Kidney glomerular epithelial cell (primary cell): ENCODE results near the gene TUBB4B.
A peak's percentile ranks its signal among the peaks of the same experiment; 100 is the strongest.

ENCODE experiments used
- DNase-seq: peaks from one replicate; lab custom pipeline; 2025; lab: John Stamatoyannopoulos, UW

TUBB4B gene

DNA sequence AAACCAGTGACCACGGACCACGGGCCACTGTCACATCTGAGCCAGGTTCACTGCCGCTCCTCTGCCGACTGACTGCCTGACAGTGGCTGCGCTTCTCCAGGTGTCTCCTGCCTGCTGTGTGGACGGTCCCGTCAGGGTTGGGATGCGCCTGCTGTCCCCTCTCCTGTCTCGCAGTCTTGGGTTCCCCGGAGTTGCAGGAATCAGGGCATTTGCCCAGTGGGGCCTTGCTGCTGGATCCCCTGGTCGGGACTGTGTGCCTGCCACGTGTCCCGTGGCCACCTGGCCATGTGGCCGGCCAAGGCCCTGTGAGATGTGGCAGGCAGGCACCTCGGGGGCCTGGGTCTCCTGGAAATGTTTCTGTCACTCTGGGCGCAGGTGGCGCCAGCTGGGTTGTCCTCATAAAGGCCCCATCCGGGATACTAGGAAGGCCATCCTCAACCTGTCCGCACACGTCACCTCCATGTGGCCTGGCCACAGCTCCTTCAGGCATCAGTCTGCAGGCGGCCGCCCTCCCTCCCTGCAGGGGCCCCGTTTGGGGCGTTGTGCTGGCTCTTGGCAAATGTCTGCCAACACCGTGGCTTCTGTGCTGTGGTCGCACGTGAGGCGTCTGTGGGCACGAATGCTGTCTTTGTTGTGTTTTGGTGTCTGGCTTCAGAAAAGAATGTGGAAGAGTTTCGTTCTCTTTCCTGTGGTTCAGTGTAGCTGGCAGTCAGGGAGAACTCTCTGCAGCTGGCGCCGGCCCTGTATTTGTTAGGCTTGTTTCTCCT lies 30.0 kb downstream of the TUBB4B start:
- DNase-seq = no peak

- no peak for DNase-seq
These were observed 30.6 kb downstream of the TUBB4B start for GRCh38 chr9:137271696-137272076.

GRCh38 chr9:137272241-137273094 lies 31.4 kb downstream of the TUBB4B start:
- DNase-seq = no peak

DNA sequence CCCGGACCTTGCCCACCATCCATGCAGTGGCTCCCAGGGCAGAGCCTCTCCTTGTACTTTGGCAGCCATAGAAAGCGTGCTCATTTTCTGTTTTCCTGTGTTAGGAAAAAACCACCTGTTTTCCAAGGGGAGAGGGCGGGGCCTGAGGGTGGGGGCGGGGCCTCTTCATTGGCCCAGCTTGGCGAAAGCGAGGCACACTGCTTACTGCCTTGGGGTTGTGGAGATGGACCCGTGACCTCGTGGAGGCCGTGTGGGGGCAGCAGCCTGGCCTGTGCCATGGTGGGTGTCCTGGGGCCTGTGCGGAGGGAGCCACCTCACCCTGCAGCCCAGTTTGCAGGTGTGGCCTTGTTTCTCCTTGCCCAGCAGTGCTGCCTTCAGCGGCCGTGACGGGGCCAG lies 32.0 kb downstream of the TUBB4B start:
- DNase-seq = no peak

GRCh38 chr9:137273611-137274320 lies 32.7 kb downstream of the TUBB4B start:
- DNase-seq = no peak

GRCh38 chr9:137275203-137275587 lies 34.1 kb downstream of the TUBB4B start:
- DNase-seq = no peak

DNA sequence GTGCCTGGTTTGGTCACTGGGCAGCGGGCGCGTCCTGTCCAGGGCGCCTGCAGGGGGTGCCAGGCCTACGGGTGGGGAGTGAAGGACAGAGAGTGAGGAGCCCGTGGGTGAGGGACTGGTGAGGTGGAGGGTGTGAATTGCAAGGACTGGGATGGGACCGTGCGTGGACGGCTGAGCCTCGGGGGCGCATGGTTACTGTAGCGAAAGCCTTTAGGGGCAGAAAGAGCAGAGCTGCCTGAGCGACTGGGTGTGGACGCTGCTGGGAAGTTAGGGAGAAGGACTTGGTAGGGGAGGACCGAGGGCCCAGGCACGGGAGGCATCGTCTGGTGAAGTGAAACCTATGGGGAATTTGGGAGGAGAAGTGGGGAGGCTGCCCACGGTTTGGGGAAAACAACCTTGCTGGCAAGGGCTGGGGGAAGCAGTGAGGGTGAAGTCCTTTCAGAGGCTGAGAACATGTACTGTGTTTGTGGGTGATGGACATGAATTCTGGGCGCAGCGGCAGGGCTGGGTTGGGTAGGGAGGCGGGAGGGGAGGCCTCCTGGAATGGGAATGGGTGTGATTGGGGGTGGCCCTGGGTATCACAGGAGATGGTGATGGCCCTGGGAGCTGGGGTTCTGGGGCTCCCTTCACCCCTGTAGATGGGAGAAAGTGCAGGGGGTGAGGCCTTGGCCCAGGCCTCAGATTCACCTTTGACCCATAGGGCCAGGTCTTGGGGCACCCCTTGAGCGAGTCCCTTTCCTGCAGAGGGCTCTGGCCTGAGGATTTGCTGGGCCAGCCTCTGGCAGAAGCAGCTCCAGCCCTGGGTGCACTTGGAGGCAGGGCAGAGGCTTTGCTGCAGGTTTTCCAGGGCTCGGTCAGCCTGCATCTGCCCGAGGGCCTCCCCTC lies 34.7 kb downstream of the TUBB4B start:
- no peak for DNase-seq

DNA sequence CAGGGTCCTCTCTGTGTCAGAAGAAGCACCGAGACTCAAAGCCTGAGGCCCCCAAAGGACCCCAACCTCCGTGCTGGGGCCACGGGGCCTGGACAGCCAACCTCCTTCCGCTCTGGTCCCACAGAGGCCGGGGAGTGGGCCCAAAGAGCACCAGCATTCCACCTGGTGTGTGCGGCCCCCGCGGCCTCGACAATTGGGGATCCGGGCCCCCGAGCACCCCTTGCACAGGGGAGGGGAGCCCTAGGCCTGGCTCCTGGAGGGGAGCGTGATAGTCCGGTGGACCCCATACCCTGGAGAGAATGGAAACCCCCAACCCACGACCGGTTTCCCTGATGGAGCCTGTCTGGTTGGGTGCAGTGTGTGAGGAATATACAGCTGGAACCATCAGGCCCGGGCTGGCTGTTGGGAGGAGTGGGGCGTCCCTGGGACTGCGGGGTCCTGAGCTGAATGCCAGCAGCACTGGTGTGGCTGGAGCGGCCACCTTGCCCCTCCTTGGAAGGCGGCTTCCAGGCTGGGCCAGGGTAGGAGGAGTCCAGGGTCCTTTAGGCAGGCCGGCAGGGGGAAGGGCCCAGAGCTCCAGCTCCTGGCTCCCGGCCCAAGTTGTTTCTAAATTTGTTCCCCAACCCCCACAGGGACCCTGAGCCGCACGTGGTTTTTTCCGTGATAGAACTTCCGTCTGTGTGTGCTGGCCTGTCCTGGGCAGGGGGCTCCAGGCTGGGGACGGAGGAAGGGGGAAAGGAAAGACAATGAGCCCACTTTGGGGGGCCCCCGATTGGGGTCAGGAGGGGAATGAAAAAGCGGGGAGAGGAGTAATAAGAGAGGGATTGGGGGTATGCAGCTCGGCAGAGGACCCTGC lies 35.6 kb downstream of the TUBB4B start:
- DNase-seq = no peak

GRCh38 chr9:137277329-137278041 lies 36.4 kb downstream of the TUBB4B start, which contains the start of gene TOR4A:
Gene TOR4A, plus strand, starts transcription at chr9:137277726. Its CDS starts 964 bp downstream, at chr9:137278690.
- peak; percentile 46 for DNase-seq

- no peak for DNase-seq
These were observed 37.1 kb downstream of the TUBB4B start for GRCh38 chr9:137278061-137278701.

DNA sequence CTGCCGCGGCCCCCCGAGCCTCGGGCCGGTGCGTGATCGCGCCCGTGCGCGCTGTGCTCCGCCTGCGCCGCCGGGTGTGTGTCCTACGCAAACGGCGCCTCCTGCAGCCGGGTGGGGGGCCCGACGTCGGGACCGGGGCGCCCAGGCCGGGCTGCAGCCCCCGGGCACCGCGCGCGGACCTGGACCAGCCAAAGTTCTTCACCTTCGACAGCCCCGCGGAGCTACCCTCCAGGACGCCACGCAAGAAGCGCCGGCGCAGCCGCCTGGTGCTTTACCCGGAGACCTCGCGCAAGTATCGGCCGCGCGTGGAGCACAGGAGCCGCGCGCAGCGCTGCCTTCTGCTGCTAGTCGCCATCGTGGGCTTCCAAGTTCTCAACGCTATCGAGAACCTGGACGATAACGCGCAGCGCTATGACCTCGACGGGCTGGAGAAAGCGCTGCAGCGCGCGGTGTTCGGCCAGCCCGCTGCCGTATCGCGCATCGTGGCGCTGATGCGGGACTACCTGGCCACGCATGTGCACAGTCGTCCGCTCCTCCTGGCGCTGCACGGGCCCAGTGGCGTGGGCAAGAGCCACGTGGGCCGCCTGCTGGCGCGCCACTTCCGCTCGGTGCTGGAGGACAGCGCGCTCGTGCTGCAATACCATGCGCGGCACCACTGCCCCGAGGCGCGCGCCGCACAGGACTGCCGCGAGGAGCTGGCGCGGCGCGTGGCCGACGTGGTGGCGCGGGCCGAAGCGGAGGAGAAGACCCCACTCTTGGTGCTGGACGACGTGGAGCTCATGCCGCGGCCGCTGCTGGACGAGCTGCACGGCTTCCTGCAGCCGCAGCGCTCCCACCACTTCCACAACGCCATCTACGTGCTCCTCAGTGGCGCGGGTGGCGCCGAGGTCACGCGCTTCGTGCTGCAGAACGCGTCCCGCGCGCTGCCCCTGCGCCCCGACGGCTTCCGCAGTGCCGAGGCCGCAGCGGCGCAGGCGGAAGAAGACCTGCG lies 37.9 kb downstream of the TUBB4B start:
- DNase-seq = no peak

GRCh38 chr9:137279741-137280473 lies 38.8 kb downstream of the TUBB4B start:
- no peak for DNase-seq

- no peak for DNase-seq
These were observed 39.6 kb downstream of the TUBB4B start for GRCh38 chr9:137280474-137281344.

DNA sequence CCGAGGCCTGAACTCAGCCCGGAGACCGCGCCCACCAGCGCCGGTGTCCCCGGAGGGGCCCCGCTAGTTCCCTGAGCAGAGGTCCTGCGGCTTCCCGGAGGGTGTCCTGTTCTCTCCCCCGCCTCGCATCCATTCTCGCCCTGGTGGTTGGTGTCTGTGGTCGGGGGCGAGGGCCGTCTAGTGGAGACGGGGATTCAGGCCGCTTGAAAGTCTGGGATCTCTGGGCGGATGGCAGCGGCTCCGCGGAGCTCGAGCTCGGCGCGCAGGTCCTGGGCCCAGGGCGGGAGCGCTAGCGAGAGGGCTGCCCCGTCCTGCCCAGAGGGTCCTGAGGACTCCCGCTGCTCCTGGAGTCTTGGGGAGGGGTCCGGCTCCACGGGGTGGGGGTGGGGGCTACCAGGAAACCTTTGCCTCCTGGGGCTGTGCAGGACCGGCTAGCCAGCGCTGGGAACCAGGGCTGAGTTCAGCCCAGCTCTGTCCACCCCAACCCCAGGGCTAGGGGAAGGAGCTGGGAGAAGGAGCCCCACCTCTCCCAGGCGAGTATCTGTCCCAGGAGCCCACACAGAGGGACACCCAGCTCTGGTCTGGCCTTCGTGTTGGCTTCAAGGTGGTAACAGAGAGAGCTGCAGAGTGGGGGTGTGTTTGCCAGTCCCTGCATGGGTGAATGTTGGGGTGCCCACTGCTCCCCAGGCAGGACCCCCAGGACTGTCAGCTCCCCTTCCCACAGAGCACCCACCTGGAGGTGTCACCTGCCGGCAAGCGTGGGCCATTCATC lies 40.4 kb downstream of the TUBB4B start:
- no peak for DNase-seq

- DNase-seq = peak; percentile 11
These were observed 45.9 kb downstream of the TUBB4B start for GRCh38 chr9:137286975-137287383.

DNA sequence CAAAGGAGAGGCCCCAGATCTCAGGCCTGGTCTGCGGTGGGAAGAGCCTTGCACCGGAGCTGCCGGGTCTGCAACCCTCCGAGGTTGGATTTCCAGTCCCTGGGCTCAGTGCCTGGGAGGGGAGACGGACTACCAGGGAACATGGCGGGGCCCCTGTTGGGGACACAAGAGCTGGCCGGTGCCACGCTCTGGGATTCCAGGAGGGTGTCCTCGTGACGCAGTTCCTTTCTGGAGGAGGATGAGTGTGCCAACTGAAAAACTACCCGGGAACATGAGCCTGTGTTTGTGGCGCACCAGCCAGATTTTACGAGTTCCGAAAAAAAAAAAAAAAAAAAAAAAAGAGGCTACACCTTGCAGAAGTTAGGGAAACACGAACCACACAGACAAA lies 52.0 kb downstream of the TUBB4B start:
- no peak for DNase-seq
